Measurements from ENCODE around the gene AUP1.
A peak's percentile ranks its signal among the peaks of the same experiment; 100 is the strongest.

The AUP1 gene

DNA sequence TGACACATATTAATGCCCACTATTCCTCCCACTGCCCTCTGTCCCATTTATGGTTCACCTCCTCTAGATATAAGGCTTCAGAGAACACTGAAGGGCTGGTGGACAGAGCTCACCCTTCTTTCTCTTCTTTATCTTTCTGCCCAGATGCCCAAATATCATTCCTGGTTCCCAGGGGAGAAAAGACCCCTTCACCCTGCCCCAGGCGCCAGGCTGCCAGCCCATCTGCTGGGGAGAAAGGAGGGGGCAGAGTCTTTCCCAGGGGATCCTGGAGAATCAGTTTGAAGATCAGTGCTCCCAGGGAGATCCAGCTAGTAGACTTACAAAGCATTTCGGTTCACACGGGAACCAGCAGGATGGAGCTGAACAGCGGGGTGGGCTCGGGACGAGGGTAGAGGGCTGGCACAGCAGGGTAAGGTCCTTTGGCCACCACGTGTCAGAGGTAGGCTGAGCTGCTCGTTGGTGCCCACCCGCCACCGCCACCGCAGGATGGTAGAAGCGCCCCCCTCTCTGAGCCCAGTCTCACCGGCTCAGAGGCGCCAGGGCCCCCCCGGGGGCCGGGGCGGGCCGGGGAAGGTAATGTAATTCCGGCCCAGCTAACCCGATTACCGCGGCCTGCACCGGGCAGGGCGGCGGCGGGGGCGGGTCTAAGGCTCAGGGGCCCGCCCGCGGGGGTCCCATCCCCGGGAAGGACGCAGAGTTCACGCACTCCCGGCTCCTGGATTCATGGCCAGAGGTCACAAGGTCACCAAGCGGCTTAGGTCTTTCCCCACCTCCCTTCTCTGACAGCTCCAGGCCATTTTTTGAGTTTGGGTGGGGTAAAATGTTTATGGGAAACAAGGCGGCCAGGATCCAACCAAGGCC is 16.5 kb downstream of the AUP1 start:
- DNase-seq: no peak

DNA sequence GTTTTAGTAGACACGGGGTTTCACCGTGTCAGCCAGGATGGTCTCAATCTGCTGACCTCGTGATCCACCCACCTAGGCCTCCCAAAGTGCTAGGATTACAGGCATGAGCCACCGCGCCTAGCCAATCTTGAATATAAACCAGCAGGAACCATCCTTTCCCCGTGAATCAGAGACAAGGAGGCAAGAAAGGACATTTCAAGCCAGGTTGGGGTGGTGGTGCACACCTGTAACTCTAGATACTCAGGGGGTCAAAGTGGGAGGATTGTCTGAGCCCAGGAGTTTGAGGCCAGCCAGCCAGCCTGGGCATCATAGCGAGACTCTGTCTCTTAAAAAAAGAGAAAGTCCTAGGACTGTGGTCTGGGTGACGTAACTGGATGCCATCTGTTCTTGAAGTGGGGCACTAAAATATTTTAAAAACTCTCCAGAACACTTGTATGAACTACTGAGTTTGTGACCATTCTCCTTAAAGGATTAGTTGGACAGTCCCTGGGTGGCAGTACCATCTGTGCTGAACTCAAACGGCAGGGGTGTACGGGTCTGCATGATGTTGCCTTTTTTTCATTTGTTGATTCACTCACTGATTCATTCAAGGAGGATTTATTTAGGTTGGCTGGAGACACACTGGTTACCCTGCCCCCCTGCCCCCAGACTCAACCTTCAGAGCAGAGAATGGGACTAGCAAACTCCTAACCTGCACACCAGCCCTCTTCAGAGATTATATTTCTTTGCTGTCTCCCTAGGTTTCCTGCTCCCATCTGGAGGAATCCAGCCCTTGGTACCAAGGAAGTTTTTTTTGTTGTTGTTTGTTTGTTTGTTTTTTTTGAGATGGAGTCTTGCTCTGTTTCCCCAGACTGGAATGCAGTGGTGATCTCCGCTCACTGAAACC is 18.2 kb downstream of the AUP1 start:
- DNase-seq: no peak

DNA sequence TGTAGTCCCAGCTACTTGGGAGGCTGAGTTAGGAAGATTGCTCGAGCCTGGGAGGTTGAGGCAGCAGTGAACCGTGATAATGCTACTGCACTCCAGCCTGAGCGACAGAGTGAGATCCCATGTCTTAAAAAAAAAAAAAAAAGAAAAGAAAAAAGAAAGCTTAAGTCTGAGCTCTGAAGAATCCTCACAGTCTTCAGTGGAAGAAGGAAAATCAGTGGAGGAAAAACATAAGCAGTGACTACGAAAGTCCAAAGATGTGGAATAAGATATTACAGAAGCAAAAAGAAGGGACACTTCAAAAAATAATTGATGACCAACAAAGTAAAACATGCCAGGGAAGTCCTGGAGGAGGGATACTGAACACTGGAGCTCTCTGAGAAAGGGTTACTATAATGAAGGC is 19.2 kb downstream of the AUP1 start:
- DNase-seq: no peak

DNA sequence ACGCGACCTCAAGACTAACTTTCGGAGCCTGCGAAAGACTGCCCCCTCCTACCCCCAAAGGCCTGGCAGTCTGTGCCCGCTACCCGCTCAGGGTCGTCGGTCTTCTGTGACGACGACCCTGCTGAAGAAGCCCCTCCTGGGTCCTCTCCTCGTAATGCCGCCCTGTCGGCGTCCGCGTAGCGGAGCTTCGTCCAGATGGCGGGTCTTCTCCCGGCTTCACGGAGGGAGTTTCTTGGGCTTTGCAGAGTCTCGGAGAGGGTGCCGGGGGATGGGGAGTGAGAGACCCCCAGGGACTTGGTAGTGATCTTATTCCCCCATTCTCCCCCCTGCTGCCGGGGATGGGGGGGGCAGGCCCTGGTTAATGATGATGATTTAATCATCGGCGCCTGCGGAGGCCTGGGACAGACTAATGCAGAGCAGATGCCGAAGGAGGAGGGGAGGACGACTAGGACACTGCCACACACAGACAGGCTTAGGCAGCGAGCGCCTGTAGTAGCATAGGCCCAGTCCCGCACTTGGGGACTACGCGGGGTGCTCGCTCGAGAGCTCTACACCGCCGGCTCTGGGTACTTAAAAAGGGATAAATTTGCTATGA is 21.5 kb downstream of the AUP1 start:
- peak; percentile 18 for DNase-seq

DNA sequence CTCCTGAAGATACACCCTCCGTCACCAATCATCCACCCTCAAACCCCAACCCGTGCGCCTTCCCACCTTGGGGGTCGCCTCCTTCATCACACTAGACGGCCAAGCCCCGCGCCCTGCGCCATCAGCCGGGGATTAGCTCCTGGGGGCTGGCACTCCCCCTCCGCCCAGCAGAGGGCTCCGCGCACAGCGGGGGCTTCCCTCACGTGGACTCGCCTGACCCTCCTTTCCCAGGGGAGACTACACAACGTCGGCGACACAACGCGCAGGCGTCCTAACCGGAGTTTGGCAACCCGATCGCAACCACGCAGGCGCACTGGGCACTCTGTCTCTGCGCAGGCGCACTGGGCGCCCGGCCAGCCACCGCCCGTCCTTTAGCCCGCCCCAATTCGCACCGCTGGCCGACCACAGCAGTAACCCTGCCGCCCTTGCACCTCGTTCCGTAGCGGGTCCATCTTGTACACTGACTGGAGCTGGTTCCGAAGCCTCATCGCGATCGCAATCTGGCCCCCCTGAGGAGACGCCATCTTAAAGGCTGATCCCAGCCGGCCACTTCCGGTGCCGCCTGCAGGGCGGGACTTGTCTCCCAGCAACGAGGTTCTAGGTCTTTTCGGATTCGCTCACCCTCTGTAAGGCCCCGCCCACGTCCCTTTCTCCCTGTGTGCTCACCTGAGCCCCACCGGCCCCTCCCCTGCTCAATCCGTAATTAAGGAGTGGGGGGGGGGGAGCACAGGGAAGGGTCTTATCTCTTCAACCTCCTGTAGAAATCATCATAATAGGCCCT is 22.2 kb downstream of the AUP1 start, which contains the start of gene PCGF1:
TSS of gene PCGF1 (minus strand) at position 551 of the 781 bp plus-strand sequence. CDS start at position 524, 27 bp downstream.
- DNase-seq: peak; percentile 99

DNA sequence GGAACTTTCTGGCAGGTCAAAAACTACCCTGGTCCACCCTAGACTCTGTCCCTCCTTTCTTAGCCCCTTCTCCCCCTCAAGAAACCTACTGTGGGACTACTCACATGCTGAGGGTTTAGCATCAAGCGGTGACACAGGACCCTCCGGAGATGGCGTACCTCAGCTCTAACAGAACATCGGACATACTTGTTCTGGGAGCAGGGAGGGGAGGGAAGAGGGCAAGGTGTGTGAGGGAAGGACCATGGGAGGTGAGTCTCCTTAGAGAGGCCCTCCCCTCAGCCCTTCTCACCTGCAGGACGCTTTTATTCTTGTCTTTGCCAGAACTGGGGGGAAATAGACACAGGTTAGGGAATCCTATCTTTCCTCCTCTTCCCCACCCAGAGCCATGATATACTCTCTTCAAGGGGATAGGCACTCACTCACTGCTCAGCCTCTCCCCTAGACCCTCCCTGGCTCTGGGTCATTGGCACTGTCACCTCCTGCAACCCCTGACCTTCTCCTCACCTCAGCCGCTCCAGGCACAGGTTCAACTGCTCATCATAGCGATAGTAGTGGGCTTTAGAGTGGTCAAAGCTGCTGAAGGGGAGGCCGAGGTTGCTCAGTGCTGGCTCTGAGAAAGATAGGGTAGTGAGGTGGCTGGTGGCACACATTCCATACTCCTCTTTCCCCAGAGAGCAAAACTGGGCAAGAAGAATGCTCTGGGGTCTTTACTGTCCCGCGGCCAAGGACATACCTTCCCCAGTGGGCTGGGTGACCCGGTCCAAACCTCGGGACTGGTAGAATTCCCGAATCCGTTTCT is 23.9 kb downstream of the AUP1 start:
- no peak for DNase-seq

DNA sequence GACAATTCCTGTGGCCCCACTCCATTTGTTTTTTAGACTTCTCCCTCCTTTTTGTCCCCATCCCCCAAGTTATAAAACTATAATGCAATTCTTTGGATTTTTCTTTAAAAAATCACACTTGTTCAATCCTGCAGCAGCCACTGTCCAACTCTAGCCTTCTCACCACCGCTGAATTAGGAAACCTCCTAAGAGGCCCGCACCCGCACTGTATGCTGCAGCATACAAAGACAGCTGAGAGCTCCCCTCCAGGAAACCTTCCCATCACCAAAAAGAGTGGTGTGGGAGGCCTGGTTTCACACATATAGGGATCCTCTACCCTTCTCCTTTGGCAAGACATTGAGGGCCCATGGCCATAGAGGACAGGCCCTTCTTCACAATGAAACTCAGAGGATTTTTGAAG is 24.9 kb downstream of the AUP1 start:
- DNase-seq: no peak

DNA sequence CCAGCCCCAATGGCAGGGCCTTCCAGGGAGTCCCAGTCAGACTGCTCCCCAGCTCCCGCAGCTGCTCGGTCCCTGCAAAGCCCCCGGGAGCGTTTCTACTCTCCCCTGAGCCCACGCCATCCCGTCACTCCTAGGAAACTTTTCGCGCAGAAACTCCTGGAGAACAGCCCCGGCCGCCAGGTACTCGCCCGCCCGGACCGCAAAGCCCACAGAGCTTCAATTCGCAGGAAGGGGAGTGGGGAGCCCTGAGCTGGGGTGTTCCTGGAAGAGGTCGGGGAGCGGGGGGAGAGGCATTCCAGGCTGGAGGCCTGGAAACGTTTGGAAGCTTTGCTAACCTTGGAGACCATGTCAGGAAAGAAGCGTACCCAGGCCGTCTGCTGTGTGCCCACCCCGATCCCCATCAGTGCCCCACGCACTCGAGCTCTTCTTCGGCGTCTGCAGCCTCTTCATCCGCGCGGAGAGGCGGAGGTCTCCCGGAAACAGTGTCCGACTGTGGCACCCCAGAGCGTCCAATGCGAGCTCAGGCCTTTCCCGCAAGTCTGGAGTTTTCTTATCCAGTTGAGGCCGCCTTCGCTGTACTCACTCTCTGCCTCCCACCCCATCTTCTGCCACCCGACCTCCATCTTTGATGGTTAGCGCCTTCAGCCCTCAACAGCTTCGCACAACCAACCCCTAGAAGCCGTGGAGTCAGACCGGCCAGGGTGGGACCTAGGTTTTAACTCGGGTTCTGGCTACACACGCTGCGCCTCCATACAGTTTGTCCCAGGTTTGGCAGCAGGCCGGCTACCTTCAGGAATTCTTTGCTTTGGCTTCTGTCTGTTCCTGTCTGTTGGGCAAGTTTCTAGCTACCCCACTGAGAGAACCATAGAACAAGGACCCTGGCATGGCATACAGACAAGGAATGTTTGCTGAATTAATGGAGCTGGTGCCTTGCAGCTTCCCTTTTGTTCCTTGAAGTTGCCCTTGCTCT is 25.7 kb downstream of the AUP1 start:
- no peak for DNase-seq

DNA sequence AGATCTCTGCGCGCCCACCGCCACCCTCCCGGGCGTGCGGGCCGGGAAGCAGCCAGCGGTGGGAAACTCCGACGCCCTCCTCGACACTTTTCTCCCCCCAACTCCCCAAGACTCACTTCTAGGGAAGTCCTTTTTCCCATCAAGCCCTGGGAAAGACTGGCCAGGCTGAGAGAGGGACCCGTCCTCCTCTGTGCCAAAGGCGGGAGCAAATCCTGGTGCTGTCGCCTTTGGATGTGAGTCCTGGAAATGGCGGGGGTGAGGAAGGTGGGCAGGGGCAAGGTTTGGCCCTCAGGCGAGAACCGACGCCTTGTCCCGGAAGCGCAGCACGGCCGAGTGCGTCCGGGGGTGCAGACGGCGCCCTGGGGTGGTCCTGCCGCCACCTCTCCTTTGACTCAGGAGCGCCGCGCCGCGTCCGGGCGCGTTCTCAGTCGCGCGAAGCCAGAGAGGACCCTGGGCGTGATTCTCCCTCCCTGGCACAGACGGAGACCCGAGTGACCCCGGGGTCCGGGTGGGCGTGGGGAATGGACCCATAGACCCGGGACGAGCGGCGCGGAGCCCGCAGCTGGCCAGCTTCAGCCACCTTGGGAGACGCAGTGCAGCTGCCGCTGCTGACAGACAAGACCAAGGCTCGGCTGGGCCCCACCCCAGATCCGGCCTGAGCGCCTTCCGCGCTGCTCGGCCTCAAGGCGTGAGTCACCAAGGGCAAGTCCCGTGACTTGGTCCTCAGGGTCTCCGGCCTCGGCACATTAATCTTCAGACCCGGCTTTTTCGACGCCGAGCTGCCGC is 26.6 kb downstream of the AUP1 start:
- peak; percentile 43 for DNase-seq

DNA sequence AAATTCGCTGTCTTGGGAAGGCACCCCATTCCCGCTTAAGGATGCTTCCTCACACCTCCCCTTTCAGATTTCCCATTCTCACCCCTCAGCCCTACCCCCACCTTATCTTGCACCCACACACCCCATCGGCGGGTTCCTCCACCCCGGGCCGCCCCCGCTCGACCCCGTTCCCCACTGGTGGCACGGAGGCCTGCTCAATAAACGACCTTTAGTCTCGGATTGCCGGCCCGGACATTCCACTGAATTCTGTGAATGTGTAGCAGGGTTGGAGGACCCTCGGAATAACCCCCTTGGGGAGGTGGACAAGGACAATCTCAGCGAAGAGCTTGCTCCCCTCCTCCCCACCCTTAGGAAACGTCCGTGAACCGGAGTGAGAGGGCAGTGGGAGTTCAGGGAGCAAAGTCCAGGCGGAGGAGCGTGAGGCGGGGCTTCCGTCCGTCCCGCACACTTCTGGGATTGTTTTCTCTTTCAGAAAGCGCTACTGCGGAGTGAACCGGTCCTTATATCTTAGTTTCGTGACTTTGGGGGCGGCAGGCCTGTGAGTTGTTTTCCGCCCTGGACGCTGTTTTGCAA is 27.3 kb downstream of the AUP1 start:
- no peak for DNase-seq

DNA sequence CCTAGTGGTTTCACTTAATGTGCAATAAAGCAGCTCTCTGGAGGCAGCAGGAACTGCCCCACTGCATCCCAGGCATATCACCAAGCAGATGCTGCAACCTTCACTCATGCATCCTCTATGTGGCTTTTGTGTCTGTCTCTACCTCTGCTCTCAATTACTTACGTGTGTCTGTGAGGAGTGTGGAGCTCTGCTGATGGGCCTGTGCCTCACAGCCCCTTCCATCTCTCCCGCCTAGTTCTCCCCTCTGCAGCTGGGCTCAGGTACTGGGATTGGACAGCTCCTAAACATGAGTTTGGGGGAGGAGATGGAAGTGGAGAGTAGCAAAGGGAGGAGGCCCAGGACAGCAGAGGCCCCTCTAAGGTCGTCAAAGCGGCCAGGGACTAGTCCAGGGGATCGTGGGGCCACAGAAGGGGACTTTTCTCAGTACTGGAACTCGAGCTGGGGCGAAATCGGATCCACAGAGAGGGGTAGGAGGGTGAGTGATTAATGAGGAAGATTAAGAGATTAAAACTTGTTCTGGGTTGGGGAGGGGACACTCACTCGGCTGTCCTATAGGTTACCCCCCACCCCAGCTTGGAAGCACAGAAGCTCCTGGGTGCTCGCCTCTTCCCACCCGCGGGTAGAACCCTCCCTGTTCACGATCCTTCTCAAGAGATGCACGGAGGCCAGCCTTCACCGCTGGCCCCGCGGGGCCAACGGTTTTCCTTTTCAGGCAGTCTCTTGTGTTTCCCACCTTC is 28.0 kb downstream of the AUP1 start:
- DNase-seq: no peak

DNA sequence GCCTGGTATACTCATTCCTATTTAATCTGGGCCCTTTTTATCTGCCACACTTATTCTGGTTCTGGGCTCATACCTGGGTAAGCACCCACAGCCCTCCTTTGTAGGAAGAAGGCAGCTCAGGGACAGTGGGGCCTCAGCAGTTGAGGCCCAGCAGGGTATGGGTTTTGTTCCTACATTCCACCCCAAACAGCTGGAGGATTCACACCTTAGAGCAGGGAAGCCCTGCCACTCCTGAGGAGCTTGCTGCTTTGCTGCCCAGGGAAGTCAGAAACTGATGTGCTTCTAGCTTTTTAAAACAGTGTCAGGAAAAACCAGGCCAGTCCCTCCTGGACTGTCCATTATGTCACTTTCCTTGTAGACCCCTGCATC is 28.9 kb downstream of the AUP1 start:
- no peak for DNase-seq

DNA sequence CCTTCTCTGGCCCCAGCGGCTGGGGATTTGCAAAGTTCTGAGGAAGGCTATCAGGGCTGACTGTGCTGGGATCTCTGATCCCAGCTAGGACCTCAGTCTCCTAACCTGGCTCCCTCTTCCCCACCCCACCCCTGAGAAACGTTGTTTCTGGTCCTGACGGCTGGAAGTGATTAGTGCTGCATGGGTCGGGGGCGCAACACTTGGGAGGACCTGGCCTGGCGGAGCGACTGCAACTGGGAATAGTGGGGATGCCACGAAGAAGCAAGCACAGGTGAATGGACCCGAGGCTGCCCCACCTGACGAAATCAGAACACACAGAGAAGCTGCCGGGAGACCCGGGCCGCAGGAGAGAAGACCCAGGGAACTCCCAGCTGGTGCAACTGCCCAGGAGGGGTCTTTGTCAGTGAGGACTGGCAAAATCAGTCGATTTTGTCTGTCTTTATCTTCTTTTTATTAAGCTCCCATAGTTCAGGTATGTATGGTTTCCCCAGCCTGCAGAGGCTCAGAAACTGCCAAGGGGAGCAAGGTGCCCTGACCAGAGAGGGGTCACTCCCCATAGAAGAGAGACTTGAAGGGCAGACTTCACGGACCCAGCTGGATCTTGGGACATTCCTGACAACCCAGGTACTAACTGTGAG is 29.4 kb downstream of the AUP1 start:
- no peak for DNase-seq

DNA sequence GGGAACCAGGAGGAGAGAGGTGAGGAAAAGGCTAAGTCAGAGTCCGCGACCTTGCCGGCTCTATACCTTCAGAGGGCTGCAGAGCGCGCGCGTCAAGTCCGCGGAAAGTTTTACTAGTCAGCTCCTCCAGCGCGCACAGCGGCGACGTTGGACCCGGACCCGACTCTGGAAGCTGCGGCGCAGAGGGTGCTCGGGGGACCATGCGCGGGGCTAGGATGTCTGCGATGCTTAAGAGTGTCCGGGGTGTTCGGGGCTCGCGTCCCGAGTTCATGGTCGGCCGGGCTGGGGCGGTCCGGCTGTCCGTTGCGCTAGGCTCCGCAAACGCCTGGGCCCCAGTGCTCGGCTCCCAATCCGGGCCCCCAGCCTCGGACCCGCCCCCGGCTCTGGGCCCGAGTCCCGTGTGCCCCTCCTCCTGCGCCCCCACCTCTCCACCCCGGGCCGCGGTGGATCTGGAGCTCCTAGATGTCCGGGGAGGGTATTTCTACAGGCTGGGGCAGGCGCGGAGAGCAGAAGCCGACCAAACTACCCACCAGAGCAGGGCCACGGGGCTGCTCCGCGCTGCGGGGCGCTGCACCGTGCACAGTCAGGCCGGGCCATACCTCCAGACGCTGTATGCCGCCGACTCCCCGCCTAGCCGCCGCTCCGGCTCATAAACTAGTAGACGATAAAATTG is 30.1 kb downstream of the AUP1 start, which contains the start of gene LBX2:
TSS of gene LBX2 (minus strand) at position 337 of the 673 bp plus-strand sequence. CDS start at position 271, 66 bp downstream.
- peak; percentile 33 for DNase-seq

DNA sequence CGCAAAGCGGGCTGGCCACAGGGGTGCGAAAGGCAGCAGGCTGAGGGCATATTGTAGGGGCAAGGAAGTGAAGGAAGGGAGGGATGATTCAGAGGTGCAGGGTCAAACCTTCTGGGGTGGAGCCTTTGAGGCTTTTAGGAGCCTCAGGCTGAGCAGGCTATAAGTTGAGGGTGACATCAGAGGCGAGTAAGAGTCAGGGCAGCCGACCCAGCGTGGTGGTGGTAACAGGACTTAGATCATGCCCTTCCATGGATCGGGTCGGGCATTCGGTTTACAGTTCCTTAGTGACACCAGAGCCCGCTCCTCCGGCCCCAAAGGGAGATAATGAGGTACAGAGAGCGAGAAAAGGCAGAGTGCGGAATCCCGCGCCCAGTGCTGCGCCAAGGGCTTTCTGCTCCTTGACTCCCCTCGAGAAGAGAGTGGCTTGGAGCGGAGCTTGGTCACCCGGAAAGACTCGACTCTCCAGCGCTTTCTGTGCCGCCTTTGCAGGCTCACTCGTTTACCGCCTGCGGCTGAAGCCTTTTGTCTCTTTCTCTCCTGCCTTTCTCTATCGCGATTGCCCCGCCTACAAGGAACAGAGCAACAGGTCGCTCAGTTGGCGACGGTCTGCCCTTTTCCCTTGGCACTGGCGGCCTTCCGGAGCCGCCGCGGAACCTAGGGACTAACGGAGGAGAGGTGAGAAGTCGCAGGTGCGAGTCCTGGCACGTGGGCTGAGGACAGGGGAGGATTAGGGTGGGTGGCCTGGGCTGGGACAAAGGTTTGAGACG is 30.8 kb downstream of the AUP1 start:
- DNase-seq: no peak

DNA sequence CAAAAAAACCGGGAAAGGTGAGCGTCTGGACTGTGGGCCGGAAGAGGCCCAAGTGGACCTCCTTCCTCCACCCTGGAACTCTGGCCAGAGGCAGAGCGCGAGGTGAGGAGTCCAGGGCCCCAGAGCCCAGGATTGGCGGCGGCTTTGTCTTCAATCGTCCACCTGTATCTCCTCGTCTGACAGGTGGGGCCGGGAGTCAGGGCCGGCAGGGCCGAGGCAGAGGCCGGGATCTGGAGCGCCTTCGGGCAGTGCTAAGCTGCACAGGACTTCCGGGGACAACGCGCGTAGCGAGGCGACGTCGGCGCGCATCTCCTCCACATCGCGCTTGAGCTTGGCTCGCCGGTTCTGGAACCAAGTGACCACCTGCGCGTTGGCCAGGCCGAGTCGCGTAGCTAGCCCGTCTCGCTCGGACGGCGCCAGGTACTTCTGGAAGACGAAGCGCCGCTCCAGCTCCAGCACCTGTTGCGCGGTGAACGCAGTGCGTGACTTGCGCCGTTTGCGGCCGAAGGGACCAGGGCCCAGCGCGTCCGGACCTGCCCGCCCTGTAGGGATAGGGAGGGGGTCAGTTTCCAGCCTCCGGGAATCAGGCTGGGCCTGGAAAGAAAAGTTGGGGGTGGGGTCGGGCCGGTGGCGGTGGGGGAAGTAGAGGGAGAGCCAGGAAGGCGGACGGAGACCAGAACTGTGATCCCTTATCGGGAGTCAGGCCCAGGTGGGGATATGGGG is 31.6 kb downstream of the AUP1 start:
- peak; percentile 24 for DNase-seq
